ENCODE results near the gene MGA.

DNA sequence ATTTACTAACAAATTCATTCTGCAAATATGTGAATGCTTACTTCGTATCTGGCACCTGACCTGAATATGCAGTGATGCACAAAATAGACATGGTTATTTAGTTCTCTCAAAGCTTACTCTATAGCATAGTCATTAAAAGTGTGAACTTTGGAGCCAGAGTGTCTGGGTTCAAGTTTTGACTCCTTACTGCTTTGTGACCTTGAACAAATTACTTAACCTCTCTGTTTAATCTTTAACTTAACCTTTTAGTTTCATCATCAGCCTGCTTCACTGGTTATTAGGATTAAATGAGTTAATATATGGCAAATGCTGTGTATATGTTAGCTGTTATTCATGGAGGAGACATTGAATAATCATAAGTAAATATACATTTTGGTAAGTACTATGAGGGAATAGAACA lies 12.1 kb upstream of the MGA start:
- TF ChIP-seq, protein P1, sequence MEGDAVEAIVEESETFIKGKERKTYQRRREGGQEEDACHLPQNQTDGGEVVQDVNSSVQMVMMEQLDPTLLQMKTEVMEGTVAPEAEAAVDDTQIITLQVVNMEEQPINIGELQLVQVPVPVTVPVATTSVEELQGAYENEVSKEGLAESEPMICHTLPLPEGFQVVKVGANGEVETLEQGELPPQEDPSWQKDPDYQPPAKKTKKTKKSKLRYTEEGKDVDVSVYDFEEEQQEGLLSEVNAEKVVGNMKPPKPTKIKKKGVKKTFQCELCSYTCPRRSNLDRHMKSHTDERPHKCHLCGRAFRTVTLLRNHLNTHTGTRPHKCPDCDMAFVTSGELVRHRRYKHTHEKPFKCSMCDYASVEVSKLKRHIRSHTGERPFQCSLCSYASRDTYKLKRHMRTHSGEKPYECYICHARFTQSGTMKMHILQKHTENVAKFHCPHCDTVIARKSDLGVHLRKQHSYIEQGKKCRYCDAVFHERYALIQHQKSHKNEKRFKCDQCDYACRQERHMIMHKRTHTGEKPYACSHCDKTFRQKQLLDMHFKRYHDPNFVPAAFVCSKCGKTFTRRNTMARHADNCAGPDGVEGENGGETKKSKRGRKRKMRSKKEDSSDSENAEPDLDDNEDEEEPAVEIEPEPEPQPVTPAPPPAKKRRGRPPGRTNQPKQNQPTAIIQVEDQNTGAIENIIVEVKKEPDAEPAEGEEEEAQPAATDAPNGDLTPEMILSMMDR (IDR thresholded peaks at IDR 0.05; ENCODE audit: low read depth, low read length, poor library complexity, severe bottlenecking), result no peak
- no peak for TF ChIP-seq EZH2phosphoT487 (IDR thresholded peaks at IDR 0.05; ENCODE audit: borderline replicate concordance, low read length)

All from DOHH2 (cell line).